GM19395 (cell line): ENCODE results near the gene FAM20B.
"Not testable (repeated sequence)": the region's sequence is repeated elsewhere in the genome, so short reads cannot be mapped to it uniquely, and the experiment has no call there.

ENCODE experiments used
- ATAC-seq: cut with Tn5 transposase; IDR thresholded peaks from one replicate; pipeline ENCODE4 v1.9.1; 2021; ENCODE audit warnings: mild to moderate bottlenecking, moderate library complexity; ENCODE audit not compliant: unreplicated experiment

Gene FAM20B

DNA sequence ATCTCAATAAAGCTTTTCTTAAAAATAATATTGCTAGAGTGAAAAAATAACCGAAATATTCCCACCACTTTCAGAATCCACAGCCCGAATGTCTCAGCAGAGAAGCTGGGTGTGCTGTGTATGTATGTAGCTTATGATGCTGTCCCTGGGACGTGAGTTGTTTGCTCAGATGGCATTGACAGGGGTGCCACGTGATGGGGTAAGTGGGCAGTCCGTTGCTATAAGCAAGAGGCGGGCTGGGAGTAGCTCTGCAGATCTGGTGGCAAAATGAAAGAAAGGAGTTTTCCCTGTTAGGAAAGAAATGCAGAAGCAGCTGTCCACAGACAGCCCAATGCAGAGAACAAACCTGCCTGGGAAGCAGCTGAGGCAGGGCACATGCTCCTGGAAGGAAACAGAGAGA lies 3.8 kb upstream of the FAM20B start:
- no peak for ATAC-seq

DNA sequence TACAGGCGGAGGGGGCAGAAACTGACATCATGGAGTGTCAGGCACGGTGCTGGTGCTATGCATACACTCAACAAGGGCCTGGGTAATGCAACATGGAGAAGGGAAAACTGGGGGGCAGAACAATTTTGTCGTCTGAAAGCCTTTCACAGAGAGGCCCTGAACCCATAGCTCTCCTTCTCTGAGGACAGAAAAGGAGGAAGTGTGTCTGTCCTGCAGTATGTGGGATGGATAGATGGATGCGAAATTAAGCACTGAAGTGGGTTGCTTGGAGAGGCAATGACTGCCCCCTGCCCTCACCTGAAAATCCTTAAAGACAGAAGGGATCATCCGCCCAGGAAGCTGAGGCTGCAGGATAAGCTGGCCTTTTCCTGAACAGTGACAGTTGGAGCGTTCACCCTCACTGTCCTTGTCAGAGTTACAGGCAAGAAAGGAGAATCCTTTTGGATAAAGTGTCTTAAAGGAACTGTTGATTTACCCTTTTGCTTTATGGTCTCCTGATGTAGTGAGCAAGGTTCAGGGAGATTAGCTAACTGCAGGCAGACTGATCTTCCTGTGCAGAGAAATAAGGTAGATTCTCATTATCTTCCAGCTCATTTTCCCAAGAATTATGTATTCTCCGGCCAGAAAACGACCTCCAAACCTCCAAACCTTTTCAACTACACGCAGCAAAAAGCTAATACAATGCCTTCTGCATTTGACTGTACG lies 1.6 kb upstream of the FAM20B start:
- ATAC-seq: no peak

DNA sequence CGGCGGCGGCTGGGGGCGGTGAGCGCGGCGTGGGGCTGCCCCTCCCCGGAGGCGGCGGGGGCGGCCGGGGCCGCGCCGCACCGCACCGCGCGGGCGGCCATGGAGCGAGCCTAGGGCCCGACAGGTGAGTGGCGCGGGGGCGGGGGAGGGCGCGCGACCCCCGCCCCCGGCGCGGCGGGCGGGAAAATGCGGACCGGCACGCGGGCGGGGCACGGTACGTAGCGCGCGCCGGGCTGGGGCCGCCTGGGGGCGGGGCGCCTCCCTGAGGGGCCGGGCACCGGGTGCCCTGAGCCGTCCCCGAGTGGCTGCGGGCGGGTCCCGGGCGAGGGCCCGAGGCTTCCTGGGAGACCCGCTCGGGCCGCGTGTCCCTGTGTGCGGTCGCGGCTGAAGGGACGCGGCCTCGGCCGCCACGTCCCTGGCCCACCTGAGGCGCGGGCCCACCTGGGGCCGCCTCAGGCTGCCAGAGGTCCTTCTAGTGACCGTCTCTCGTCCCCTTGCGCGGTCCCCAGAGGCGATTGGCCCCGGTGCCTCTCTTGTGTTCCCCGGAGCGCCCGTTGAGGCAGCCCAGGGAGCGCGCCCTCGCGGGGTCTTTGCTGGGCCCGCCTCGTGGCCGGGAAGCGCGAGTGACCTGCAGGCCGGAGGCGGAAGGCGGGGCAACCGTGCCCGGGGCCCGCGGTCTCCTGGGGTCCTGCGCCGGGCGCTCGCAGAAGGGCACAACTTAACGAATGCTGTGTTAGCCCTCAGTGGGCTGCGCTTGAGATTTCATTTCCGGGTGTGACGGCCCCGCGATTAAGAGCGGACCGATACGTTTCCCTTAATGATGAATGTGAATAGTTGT lies 500 bp downstream of the FAM20B start:
- ATAC-seq: peak; percentile 66

DNA sequence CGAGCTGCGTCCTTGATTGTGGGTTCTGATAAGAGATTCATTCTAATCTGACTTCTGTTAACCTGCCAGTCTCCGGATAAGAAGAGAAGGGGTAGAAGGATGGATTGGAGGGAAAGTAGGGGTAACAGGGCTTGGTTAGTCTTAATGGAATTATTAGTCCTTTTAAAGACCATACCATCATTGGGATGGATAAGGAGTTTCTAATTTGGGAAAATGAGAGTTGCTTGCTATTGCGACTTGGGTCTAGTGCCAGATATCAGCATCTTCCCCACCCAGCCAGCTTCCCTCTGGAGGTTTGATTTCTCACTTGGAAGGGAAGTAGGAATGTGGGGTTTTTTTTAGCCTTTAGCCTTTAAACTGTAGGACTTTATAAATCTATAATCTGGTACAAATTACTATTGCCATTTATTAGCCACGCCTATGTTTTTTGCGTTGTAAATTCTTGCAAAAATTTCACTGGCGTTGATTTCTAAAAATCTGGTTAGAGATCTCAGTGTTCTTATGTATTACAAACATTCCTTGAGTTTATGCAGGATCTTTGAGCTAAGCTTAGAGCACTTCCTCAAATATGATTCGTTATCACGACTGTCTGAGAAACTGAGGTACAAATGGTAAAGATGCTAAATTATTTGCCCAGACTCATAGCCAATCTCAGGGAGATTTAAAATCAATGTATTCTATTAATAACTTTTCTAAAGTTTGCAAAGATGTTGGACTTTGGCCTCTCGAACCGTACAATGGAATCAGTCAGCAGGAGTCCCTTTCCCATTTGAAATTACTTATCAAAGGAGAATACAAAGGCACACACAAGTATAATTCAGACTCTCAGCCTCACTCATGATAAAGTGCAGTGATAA lies 1.3 kb downstream of the FAM20B start:
- no peak for ATAC-seq

DNA sequence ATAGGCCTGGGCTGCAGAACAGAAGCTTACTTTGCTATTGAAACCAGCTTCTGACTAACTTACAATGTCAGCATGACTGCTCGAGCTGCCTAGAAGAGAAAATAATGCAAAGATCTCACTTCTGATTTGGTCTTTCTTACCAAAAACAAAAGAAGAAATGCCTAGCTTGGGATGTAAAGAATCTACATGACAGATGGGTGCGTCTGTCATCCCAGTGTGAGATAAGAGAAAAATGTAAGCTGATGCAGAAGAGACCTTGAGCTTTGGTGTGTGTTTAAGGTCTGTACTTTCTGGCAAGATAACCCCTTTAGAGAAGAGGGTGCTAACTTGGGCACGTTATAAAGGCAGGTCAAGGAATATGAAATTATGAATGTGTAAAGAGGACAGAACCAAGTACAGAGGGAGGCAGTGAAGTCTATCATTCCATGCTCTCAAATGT lies 3.6 kb downstream of the FAM20B start:
- no peak for ATAC-seq

DNA sequence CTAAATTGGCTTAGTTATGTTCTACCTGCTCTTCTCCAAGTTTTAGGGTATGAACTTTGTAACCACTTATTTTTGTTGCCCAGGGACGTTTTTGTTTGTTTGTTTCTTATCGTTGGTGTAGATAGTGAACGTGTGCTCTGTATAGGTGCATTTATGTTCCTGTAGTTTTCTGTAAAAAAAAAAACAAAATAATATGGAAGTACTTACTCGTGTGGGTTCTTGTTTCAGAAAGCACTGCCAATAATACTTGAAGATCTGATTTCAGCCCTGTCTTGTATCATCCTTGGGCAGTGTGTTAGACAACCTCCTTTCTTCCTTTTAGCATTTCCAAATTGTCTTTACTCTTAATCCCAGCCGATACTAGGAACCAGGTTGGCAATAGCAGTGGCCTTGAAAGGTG lies 4.4 kb downstream of the FAM20B start:
- no peak for ATAC-seq

DNA sequence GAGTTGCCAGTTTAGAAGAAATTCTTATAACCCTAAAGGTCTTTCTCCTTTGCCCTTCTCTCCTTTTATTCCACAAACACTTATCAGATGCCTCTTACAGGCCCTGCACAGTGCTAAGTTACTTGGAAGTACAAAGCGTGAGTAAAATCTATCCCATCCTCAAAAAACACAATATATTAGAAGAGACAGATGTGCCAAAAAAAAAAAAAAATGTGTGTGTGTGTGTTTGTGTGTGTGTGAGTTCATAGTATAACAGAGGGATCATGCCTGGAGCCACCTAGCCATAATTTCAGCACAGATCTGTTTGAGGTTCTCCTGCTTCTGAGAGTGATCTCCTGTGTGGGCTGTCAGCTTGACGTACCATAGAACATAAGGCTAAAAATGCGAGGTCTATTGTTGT lies 5.0 kb downstream of the FAM20B start:
- no peak for ATAC-seq

DNA sequence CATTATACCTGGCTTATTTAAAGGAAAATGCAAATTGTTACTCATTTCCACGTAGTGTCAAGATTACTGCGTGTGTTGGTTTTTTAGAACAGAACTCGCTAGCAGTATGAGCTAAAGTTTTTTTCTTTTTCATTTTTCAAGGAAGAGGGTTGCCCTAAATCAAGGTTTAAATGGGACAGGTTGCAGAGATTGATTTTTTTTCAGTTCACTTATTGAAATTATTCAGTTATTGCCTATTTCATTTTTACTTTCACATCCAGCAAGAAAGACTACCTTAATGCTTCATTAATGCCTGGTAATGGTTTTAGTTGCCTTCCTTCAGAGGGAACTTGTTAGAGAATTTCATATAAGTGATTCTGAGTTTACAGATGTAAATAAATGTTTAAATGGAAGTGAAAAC lies 5.6 kb downstream of the FAM20B start:
- no peak for ATAC-seq

DNA sequence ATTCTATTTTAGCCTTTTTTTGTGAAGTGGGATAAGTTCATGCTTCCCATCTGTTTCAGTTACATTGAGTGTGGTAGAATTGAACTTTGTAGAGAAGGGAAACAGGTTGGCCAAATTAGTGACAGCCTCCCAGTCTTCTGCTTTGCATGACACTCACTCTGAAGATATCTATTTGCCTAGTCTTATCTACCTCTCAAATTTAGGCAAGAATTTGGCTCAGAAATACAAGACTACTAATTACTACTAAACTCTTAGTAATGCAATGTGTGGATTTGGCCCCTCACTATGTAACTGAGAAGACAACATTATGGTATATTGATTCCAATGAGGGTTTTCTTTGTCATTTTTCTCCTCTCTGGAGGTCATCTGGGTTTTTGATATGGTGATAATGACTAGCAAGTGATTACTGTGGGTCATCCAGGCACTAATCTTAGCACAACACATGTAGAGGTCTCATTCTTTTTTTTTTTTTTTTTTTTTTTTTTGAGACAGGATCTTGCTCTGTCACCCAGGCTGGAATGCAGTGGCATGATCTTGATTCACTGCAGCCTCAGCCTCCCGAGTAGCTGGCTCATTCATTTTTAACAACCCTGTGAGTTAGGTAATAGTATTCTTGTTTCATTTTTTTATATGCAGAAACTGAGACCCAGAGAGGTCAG lies 6.3 kb downstream of the FAM20B start:
- no peak for ATAC-seq

DNA sequence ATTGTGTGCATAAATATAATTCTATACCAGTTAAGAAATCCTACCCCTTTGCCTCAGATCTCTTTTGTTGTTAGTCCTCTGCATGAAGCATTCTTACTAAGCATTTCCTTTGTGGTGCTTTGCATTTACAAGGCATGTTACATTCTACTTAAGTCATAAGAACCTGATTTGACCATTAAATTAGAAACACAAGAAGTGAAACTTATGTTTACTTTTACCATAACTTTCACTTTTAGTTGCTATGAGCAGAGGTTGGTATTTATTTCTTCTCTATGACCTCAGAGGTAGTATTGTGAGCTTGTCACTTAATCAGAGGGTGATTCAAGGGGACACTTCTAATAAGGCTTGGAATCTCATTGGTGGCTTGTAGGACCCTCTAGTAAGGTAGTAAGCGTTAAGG lies 9.0 kb downstream of the FAM20B start:
- ATAC-seq: peak; percentile 86

DNA sequence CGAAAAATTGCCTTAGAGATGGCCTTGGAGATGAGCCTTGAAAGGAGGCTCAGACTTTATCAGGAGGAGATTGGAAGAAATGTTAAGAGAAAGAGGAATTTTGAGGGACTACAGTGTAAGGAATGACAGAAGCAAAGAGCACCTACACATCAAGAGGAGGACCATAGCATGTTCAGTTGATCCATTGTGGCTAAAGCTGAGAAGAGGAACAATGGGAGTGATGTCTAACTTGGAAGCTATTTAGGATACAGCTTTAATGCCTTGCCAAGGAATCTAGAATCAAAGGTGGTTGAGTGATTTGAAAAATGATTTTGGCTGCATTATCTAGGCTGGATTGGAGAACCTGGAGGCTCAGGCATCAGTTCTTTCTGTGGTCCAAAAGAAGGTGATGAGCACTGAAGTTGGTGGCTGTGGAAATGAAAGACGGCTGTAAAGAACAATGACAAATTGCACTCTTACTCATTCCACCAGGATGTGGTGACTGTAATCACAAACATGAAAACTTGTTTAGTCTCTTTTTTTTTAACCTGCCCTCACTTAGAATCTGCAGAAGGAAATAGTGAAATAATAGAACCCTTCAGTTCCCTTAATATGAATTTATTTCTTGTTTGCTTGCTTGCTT lies 11.3 kb downstream of the FAM20B start:
- ATAC-seq: peak; percentile 47

DNA sequence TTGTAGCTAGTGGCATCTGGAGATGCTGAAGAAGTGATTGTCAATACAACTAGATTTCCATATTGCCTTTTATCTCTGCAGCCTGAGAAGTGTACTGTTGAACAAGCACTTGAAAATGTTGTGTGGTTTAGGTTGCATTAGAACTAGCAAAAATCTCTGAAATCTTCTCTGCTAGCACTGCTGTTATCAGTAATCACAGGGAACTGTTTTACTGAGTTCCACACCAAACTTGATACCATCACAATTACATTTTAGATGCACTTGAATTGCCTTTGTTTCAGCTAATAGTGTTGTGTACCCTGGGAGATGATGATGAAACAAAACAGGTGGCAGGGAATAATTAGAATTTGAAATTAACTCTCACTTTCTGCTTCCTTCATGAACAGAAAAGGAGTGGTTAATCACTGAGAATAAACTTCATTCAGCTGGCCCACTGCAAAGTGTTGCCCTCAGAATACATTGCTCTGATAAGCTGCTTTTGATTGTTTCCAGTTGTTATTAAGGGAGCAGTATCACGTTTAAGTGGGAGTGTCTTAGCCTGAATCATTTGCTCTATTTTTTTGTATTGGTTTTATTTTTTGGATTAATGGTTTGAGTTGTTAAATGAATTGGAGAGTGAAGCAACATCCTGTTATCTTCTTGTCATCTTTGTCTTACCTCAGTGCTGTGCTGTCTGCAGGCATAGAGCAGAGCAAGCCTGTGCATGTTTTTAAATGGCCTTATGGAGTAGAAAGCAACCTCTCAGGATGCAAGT lies 13.0 kb downstream of the FAM20B start:
- ATAC-seq: no peak

DNA sequence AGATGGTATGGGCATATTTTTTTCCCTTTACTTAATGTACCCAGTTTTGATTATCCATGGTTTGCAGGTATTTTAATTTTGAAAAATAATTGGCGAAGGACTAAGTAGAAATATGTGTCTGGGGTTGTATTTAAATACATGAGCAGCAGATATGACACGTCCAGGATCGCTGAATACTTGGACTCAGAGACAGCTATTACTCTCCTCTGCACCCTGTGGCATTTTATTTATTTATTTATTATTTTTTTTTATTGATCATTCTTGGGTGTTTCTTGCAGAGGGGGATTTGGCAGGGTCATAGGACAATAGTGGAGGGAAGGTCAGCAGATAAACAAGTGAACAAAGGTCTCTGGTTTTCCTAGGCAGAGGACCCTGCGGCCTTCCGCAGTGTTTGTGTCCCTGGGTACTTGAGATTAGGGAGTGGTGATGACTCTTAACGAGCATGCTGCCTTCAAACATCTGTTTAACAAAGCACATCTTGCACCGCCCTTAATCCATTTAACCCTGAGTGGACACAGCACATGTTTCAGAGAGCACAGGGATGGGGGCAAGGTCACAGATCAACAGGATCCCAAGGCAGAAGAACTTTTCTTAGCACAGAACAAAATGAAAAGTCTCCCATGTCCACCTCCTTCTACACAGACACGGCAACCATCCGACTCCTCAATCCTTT lies 13.9 kb downstream of the FAM20B start:
- not testable (repeated sequence) for ATAC-seq

DNA sequence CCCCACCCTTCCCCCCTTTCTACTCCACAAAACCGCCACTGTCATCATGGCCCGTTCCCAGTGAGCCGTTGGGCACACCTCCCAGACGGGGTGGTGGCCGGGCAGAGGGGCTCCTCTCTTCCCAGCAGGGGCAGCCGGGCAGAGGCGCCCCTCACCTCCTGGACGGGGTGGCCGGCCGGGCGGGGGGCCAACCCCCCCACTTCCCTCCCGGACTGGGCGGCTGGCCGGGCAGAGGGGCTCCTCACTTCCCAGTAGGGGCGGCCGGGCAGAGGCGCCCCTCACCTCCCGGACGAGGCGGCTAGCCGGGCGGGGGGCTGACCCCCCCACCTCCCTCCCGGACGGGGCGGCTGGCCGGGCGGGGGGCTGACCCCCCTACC lies 14.5 kb downstream of the FAM20B start:
- ATAC-seq: not testable (repeated sequence)

DNA sequence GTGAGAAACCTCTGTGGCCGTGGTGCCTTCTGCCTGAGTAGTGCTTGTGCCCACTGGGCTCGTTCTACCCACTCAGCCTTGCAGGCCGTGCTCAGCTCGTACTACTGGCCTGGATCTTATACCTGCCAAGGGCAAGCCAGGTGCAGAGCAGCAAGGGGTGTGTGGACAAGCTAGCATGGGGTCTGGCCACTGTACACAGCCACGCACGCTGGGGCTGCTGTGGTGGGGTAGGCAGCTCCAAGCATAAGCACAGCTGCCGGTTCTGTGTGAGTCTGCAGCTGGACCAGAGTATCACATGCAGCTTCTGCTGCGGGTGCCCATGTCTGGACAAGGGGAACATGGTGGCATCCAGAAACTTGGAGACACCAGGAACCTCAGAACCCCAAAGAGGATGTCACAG lies 16.4 kb downstream of the FAM20B start:
- no peak for ATAC-seq

DNA sequence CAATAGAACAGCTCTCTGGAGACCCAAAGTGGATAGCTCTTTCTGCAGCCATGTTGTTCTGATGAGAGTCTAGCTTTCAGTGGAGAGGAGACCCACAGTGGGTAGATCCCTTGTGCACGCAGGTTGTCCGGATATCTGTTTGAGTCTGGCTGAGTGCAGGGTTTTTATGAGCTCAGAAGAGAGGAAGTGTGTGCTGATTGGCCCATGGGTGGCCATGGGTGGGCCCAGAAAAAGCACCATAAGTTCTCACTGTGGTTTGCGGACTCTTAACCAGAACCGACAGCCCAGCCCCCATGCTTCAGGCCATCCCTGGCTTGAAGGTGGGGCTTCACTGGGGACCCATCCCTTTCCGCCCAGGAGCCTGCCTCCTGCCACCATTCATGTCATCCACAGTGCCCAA lies 17.0 kb downstream of the FAM20B start:
- ATAC-seq: no peak

DNA sequence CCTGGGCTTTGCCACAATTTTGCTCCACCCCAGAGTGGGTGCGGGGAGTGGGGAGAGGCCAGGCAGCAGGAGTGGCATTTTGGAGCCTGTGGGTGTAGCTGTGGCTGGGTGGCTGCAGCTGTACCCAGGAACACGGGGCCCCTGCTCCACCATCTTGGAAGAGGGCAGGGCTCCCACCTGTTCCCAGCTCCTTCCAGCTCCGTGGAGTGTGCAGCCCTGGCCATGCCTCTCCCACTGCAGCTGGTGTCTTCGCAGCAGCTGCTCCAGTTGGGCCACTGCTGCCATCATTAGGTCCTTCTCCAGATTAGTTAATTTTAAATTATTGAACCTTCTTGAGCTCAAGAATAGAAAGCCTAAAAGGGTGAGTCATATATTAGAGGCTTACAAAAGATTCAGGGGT lies 17.6 kb downstream of the FAM20B start:
- no peak for ATAC-seq

DNA sequence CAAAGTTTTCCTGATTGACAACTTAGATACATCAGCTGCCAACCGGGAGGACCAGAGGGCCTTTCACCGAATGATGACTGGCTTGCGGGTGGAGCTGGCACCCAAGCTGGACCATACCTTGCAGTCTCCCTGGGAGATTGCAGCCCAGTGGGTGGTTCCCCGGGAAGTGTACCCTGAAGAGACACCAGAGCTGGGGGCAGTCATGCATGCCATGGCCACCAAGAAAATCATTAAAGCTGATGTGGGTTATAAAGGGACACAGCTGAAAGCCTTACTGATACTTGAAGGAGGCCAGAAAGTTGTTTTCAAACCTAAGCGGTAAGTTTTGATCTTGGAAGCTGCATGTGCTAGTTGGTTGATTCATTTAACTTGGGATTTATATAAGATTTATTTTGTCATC lies 18.2 kb downstream of the FAM20B start:
- no peak for ATAC-seq
